ENCODE data around the gene OTOGL.

- TF ChIP-seq FOXA1 (IDR thresholded peaks at IDR 0.05) (no peak), L3MBTL2 (conservative IDR thresholded peaks at IDR 0.05) (no peak), LEF1 (IDR thresholded peaks at IDR 0.05; ENCODE audit: borderline replicate concordance) (no peak), HDGF (IDR thresholded peaks at IDR 0.05; ENCODE audit: borderline replicate concordance) (no peak), SP1 (IDR thresholded peaks at IDR 0.05) (no peak), SUZ12 (IDR thresholded peaks at IDR 0.05) (no peak), ARNT (IDR thresholded peaks at IDR 0.05) (no peak), NFRKB (IDR thresholded peaks at IDR 0.05) (no peak), BHLHE40 (IDR thresholded peaks at IDR 0.05; ENCODE audit: borderline replicate concordance) (no peak), PKNOX1 (IDR thresholded peaks at IDR 0.05) (no peak)
Measured at GRCh38 chr12:80189241-80189640, 89.9 kb downstream of the OTOGL start.

Data from HEK293T (cell line).